HG03521 (cell line): Measurements from ENCODE around the gene UACA.

Experiments
- ATAC-seq: cut with Tn5 transposase; IDR thresholded peaks from one replicate; pipeline ENCODE4 v1.9.1; 2021; ENCODE audit warnings: mild to moderate bottlenecking, moderate library complexity; ENCODE audit not compliant: unreplicated experiment

The UACA gene

DNA sequence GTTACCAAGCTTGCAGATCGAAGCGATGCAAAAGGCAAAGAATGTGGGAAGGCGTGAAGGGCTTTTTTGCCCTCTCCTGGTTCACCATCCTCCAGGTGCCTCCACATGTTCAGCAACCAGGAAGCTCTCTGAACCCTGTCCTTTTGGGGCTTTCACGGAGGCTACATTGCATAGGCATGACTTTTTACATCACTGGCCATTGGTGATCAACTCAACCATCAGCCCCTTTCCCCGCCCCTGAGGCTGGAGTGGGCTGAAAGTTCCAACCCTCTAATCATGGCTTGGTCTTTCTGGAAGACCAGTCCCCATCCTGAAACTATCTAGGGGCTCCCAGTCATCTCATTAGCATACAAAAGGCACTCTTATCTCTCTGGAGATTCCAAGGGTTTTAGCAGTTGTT is 52.6 kb downstream of the UACA start:
- ATAC-seq, result no peak

- ATAC-seq, result no peak
Measured at GRCh38 chr15:70708839-70709238, 54.5 kb downstream of the UACA start.

DNA sequence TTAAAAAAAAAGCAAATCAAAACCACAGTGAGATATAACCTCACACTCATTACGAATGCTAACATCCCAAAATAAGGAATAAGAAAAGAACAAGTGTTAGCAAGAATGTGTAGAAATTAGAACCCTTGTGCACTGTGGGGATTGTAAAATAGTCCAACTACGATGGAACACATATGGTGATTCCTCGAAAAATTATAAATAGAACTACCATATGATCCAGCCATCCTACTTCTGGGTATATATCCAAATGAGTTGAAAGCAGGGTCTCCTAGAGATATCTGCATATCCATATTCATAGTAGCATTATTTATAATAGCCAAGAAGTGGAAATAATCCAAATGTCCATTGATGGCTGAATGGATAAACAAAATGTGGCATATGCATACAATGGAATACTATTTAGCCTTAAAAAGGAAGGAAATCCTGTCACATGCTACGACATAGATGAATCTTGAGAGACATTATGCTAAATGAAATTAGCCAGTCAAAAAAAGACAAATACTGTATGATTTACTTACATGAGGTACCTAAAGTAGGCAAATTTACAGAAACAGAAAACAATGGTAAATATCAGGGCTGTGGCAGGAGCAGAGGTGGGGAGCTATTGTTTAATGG is 55.6 kb downstream of the UACA start:
- ATAC-seq, result no peak

- no peak for ATAC-seq
Measured at GRCh38 chr15:70704731-70705130, 58.6 kb downstream of the UACA start.

- no peak for ATAC-seq
Measured at GRCh38 chr15:70704166-70704565, 59.2 kb downstream of the UACA start.

GRCh38 chr15:70703096-70703878 is 60.1 kb downstream of the UACA start:
- no peak for ATAC-seq

GRCh38 chr15:70702584-70702983 is 60.8 kb downstream of the UACA start:
- no peak for ATAC-seq

DNA sequence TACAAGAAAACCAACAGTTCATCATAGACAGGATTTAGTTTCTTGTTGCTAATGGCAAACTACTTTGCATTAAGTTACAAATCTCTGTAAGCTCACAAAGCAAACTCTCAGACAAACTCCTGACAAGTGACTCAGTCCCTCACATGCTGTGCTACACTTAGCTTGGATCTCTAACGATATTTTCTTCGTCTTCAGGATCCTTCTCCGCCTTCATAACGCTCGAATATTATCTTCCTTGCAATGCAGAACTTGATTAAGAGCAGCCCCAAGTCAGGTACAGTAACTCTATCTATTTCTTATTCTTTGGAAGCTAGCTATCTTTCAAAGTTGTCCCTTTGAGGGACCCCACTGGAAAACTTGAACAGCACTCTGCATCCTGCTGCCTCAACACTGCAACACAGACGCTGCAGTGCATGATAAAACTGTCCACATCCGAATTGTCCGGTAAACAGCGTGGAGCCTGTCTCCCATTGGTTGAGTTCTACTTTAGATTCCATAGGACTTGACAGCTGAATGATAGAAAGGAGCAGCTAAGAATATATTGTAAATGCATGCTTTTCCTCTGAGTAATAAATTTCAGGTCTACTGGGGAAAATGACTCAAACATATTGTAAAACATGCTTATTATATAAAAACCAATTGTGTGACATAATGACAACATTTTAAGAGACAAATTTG is 61.3 kb downstream of the UACA start:
- no peak for ATAC-seq

DNA sequence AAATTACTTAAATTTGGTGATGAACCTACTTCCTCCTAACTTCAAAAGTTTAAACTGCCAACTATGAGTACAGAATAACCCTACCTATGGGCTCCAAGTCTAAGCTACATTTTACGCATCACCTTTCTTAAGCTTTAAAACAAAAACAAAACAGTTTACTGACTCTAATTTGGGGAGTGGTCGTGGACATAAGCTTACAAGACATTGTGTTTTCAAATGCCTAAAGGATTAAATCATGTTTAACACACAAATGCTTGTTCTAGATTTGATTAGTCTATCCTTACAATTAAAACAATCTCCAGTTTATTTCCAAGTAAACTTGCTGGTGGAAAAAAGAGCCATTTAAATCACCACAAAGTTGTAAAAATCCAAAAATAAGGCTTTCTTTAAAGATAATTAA is 62.2 kb downstream of the UACA start:
- no peak for ATAC-seq

GRCh38 chr15:70699890-70700289 is 63.5 kb downstream of the UACA start:
- no peak for ATAC-seq

- no peak for ATAC-seq
Measured at GRCh38 chr15:70698836-70699390, 64.4 kb downstream of the UACA start.

GRCh38 chr15:70698426-70698825 is 64.9 kb downstream of the UACA start:
- no peak for ATAC-seq

GRCh38 chr15:70690491-70691276 is 72.7 kb downstream of the UACA start:
- ATAC-seq, result no peak

DNA sequence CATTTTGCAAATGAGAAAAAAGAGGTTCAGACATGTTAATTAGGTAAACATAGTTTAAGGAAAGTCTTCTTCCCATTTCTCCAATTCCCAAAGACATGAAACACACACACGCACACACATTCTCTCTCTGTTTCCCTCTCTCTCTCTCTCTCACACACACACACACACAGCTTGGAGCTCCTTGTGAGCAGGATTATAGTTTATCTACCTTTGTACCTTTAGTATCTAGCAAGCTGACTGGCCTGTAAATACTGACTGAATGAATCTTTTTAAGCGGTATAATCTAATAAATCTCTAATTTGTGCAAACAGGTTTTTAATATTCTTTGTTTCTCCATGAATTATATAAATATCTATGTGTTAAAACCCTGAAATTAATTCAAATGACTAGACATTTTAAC is 73.3 kb downstream of the UACA start:
- no peak for ATAC-seq

DNA sequence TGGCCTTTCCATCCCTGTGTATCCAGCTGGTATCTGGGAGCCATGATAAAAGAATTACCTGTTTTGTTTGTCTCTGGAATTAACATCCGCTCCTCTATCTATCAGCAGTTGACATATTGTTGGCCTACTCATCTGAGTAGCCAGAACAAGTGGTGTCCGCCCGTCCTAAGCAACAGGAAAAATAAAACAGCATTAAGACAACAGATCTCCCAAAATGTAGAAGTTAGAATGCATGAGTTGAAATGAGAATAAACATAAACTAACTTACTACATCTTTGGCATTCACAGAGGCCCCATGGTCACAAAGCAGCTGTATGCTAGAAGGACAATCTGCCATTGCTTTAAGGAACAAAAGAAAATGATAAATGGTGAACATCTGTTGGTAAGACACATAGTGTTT is 75.9 kb downstream of the UACA start:
- no peak for ATAC-seq

DNA sequence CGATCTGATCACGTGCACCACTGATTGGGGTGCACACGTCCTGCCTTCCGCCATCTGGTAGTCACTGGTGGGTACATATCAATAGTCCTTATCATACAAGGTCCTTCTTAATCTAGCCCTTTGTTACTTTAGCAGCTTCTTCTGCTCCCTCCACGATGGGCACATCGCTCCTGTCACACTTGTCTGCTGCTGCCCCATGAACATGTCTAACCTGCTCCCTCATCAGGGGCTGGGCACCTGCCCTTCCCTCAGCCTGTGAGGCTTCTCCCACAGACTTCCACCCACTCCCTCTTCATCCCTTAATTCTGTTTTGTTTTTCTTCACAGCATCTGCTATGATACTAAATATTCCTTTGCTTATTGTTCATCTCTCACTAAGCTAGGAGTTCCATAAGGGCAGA is 82.5 kb downstream of the UACA start:
- no peak for ATAC-seq

GRCh38 chr15:70679919-70680231 is 83.5 kb downstream of the UACA start:
- no peak for ATAC-seq

DNA sequence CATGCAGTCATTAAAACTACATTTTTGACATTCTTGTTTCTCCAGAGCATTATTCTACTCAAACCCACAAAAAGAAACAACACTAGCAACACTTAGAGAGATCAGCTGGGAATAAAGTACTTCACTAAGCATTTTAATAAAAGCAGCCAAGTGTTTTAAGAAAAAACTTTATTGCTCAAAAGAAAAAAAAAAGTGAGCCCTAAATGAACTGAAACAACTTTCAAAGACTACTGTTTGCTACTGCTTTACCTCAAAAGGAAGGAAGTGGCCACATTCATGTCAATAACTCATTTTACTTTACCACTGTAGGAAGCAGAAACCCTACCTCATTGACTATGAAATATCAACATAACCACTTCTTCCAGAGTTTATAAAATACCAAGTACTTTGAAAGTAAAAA is 91.3 kb downstream of the UACA start:
- no peak for ATAC-seq

DNA sequence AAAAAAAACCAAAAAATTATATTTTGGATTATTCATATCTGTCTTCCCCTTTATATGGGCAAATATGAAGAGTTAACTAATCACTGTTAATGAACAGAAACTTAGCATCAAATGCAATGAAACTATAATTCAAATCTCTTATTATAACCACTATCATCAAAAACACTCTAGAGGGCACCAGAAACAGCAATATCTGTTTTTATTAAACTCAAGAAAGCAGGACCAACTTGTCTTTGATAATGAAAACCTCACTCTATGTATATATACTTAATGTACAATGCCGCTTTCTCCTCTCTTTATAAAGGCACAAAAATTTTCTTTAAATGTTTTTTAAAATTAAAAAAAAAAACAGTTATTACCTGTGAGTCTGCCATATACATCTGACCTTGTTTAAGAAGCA is 92.7 kb downstream of the UACA start:
- no peak for ATAC-seq

GRCh38 chr15:70669966-70670658 is 93.2 kb downstream of the UACA start:
- no peak for ATAC-seq
